IMR-90 (cell line): ENCODE measurements around the gene GRIK1. TPM values are rescaled to one million over a fixed set of nuclear protein-coding genes. Genes with fewer than 3 reads are reported as not detected.

Source experiments
- ATAC-seq: fragments of 200-7000 bp; cut with Tn5 transposase; 2 replicates; pipeline ENCODE4 v1.9.1; 2020; ENCODE audit warnings: low read depth, mild to moderate bottlenecking, moderate library complexity
- BruUV-seq: library from RNA; stranded (reverse); fragments of 400-500 nt; replicated peaks from 2 replicates; lab custom pipeline; 2021; lab: Mats Ljungman, UMichigan
- CTCF ChIA-PET: fragments of 300-600 bp; formaldehyde crosslinking; extraction: SDS; loops from one replicate; lab custom pipeline; 2021; ENCODE audit warnings: antibody characterized with exemption; lab: Yijun Ruan, JAX
- POLR2A ChIA-PET: fragments of 300-600 bp; sonication (Branson Sonifier 250); formaldehyde crosslinking; loops from one replicate; lab custom pipeline; 2022; ENCODE audit warnings: antibody characterized with exemption; ENCODE audit not compliant: unreplicated experiment; lab: Charles Lee
- DNase-seq: peaks from one replicate; pipeline ENCODE4 v3.0.0; 2013
- H2AFZ ChIP-seq: replicated peaks from 2 replicates; pipeline ENCODE3; 2013; ENCODE audit warnings: low read length, mild to moderate bottlenecking; ENCODE audit not compliant: poor library complexity
- H2AK5ac ChIP-seq: 2 replicates; pipeline ENCODE4 v1.6.1; 2013; ENCODE audit warnings: low read depth, low read length, inconsistent platforms
- H2AK9ac ChIP-seq: replicated peaks from 2 replicates; pipeline ENCODE3; 2013; ENCODE audit warnings: mild to moderate bottlenecking, low read depth, low read length, moderate library complexity; ENCODE audit not compliant: poor library complexity
- H2BK120ac ChIP-seq: 2 replicates; pipeline ENCODE4 v1.6.1; 2013; ENCODE audit warnings: low read depth, low read length, inconsistent platforms
- H2BK15ac ChIP-seq: 3 replicates; pipeline ENCODE4 v1.6.1; 2013; ENCODE audit warnings: low read depth, low read length, inconsistent platforms
- H2BK20ac ChIP-seq: 2 replicates; pipeline ENCODE4 v1.6.1; 2013; ENCODE audit warnings: low read depth, mild to moderate bottlenecking, inconsistent platforms, low read length, moderate library complexity
- H2BK5ac ChIP-seq: 2 replicates; pipeline ENCODE4 v1.6.1; 2013; ENCODE audit warnings: mild to moderate bottlenecking, low read depth, low read length, inconsistent platforms; ENCODE audit not compliant: poor library complexity, severe bottlenecking
- H3K14ac ChIP-seq: replicated peaks from 2 replicates; pipeline ENCODE4 v1.6.1; 2013; ENCODE audit warnings: low read depth, low read length, inconsistent platforms
- H3K18ac ChIP-seq: 2 replicates; pipeline ENCODE4 v1.6.1; 2013; ENCODE audit warnings: low read depth, low read length, control low read depth
- H3K23ac ChIP-seq: 2 replicates; pipeline ENCODE4 v1.6.1; 2013; ENCODE audit warnings: low read depth, low read length, inconsistent platforms
- H3K27ac ChIP-seq: 2 replicates; pipeline ENCODE4 v1.5.1; 2013; ENCODE audit warnings: mild to moderate bottlenecking, control low read depth, low read length; ENCODE audit not compliant: insufficient read depth
- H3K27me3 ChIP-seq: 2 replicates; pipeline ENCODE4 v1.6.1; 2013; ENCODE audit warnings: low read length; ENCODE audit not compliant: control insufficient read depth, insufficient read depth
- H3K36me3 ChIP-seq: 2 replicates; pipeline ENCODE4 v1.6.1; 2013; ENCODE audit warnings: low read length, mixed read lengths; ENCODE audit not compliant: control insufficient read depth, insufficient read depth
- H3K4ac ChIP-seq: 2 replicates; pipeline ENCODE4 v1.6.1; 2013; ENCODE audit warnings: low read depth, low read length, inconsistent platforms
- H3K4me1 ChIP-seq: 2 replicates; pipeline ENCODE4 v1.6.1; 2013; ENCODE audit warnings: low read length, mixed read lengths; ENCODE audit not compliant: control insufficient read depth, insufficient read depth
- H3K4me2 ChIP-seq: 2 replicates; pipeline ENCODE4 v1.6.1; 2013; ENCODE audit warnings: low read depth, mild to moderate bottlenecking, control low read depth, low read length, moderate library complexity
- H3K4me3 ChIP-seq: 2 replicates; pipeline ENCODE4 v1.5.1; 2013; ENCODE audit warnings: low read depth, mild to moderate bottlenecking, control low read depth, low read length, moderate library complexity; ENCODE audit not compliant: insufficient read depth
- H3K56ac ChIP-seq: 2 replicates; pipeline ENCODE4 v1.6.1; 2013; ENCODE audit warnings: low read length, inconsistent platforms; ENCODE audit not compliant: insufficient read depth; ENCODE audit errors: extremely low read depth
- H3K79me1 ChIP-seq, 2 experiments: 2 replicates each; pipeline ENCODE4 v1.6.1; 2013; ENCODE audit warnings: low read length in 2 of 2, inconsistent platforms in 1 of 2, low read depth in 1 of 2
- H3K9ac ChIP-seq: 2 replicates; pipeline ENCODE4 v1.6.1; 2013; ENCODE audit warnings: low read depth, low read length, control low read depth
- H3K9me1 ChIP-seq: 2 replicates; pipeline ENCODE4 v1.6.1; 2013; ENCODE audit warnings: low read length, inconsistent platforms; ENCODE audit not compliant: insufficient read depth
- H3K9me3 ChIP-seq: 2 replicates; pipeline ENCODE4 v1.6.1; 2013; ENCODE audit warnings: low read length; ENCODE audit not compliant: control insufficient read depth, insufficient read depth
- H4K20me1 ChIP-seq: 2 replicates; pipeline ENCODE4 v1.6.1; 2013; ENCODE audit warnings: low read length, inconsistent platforms; ENCODE audit not compliant: insufficient read depth
- H4K5ac ChIP-seq: 2 replicates; pipeline ENCODE4 v1.6.1; 2013; ENCODE audit warnings: mild to moderate bottlenecking, low read depth, low read length, control low read depth
- H4K8ac ChIP-seq, 2 experiments: 2 replicates each; pipeline ENCODE4 v1.6.1; 2013; ENCODE audit warnings: low read depth in 2 of 2, low read length in 2 of 2, control low read depth in 1 of 2, inconsistent platforms in 1 of 2
- H4K91ac ChIP-seq: 2 replicates; pipeline ENCODE4 v1.6.1; 2013; ENCODE audit warnings: low read depth, low read length, inconsistent platforms; ENCODE audit not compliant: insufficient read depth
- BHLHE40 ChIP-seq: fragments of 150-350 bp; IDR thresholded peaks from 2 replicates; pipeline ENCODE4 v1.6.1; 2016; ENCODE audit warnings: mild to moderate bottlenecking, low read depth, low read length
- CEBPB ChIP-seq: IDR thresholded peaks from 2 replicates; pipeline ENCODE4 v1.6.1; 2012; ENCODE audit warnings: low read depth, low read length, improper control_type of control experiment
- CHD1 ChIP-seq: IDR thresholded peaks from 2 replicates; pipeline ENCODE4 v1.6.1; 2012; ENCODE audit warnings: low read depth, low read length, improper control_type of control experiment
- CTCF ChIP-seq: conservative IDR thresholded peaks from 2 replicates; pipeline ENCODE4 v1.5.1; 2012; ENCODE audit warnings: mild to moderate bottlenecking, low read depth, low read length, improper control_type of control experiment
- ELK1 ChIP-seq: fragments of 150-350 bp; IDR thresholded peaks from 2 replicates; pipeline ENCODE4 v1.6.1; 2016; ENCODE audit warnings: low read depth, mild to moderate bottlenecking, low read length, moderate library complexity, borderline replicate concordance
- FOS ChIP-seq: fragments of 150-350 bp; IDR thresholded peaks from 2 replicates; pipeline ENCODE4 v1.6.1; 2016; ENCODE audit warnings: low read depth, low read length
- MAFK ChIP-seq: IDR thresholded peaks from 2 replicates; pipeline ENCODE4 v1.6.1; 2012; ENCODE audit warnings: low read depth, low read length, improper control_type of control experiment
- MAZ ChIP-seq: IDR thresholded peaks from 2 replicates; pipeline ENCODE4 v1.6.1; 2012; ENCODE audit warnings: low read depth, mild to moderate bottlenecking, low read length, improper control_type of control experiment, moderate library complexity, borderline replicate concordance
- MXI1 ChIP-seq: IDR thresholded peaks from 2 replicates; pipeline ENCODE4 v1.6.1; 2012; ENCODE audit warnings: low read depth, mild to moderate bottlenecking, low read length, moderate library complexity, borderline replicate concordance
- NFE2L2 ChIP-seq: fragments of 150-350 bp; IDR thresholded peaks from 2 replicates; pipeline ENCODE4 v1.6.1; 2016; ENCODE audit warnings: low read depth, mild to moderate bottlenecking, low read length
- POLR2A ChIP-seq: IDR thresholded peaks from 2 replicates; pipeline ENCODE4 v1.6.1; 2012; ENCODE audit warnings: mild to moderate bottlenecking, low read depth, low read length
- RAD21 ChIP-seq: IDR thresholded peaks from 2 replicates; pipeline ENCODE4 v1.6.1; 2012; ENCODE audit warnings: low read length, improper control_type of control experiment
- RCOR1 ChIP-seq: IDR thresholded peaks from 2 replicates; pipeline ENCODE4 v1.6.1; 2012; ENCODE audit warnings: mild to moderate bottlenecking, low read length, improper control_type of control experiment; ENCODE audit not compliant: insufficient replicate concordance
- RFX5 ChIP-seq: IDR thresholded peaks from 2 replicates; pipeline ENCODE4 v1.8.0; 2012; ENCODE audit warnings: low read depth, mild to moderate bottlenecking, low read length, moderate library complexity
- SMC3 ChIP-seq: fragments of 150-350 bp; IDR thresholded peaks from 2 replicates; pipeline ENCODE4 v1.6.1; 2016; ENCODE audit warnings: low read depth, mild to moderate bottlenecking, antibody characterized with exemption, low read length, moderate library complexity
- USF2 ChIP-seq: fragments of 150-350 bp; IDR thresholded peaks from 2 replicates; pipeline ENCODE4 v1.6.1; 2017; ENCODE audit warnings: mild to moderate bottlenecking, antibody characterized with exemption, low read length, low read depth
- WGBS, 2 experiments: methylation state at CpG; one replicate each; pipeline versions ENCODE4 v1.1.5 to v1.1.7; 2013; ENCODE audit warnings: missing lambda C conversion rate in 2 of 2; ENCODE audit not compliant: insufficient read length in 1 of 2; ENCODE audit errors: extremely low coverage in 2 of 2; 5-methylcytosine and 5-hydroxymethylcytosine counted together
- dilution Hi-C: fragments of 300-500 bp; cut with HindIII; formaldehyde crosslinking; loops from one replicate; pipeline ENCODE4 v1.14.3; 2018; ENCODE audit warnings: low sequenced_read_pairs; ENCODE audit not compliant: unreplicated experiment
- in situ Hi-C: fragments of 300-500 bp; cut with MboI; formaldehyde crosslinking; loops from 3 replicates; pipeline ENCODE4 v1.14.3; 2019; ENCODE audit warnings: low sequenced_read_pairs, inconsistent platforms, mixed read lengths
- intact Hi-C: fragments of 100-400 bp; cut with micrococcal nuclease; formaldehyde crosslinking; loops from 2 replicates; pipeline ENCODE4 v1.10.0; 2022
- polyA plus RNA-seq, 3 experiments: library from polyadenylated mRNA; depleted of rRNA; stranded (reverse); fragments of >200 nt; gene quantifications; 2 replicates each; pipeline ENCODE4 v1.2.3, GENCODE V29; 2012; ENCODE audit warnings: low replicate concordance in 1 of 3
- total RNA-seq: library from RNA; depleted of rRNA; stranded (reverse); fragments of >200 nt; gene quantifications from 2 replicates; pipeline ENCODE4 v1.2.3, GENCODE V29; 2012

Gene GRIK1
- total and polyA plus RNA-seq, 2 of the 4 experiments (the other 2 are of a cell fraction): not detected

GRCh38 chr21:29914326-29914725 is 25.5 kb downstream of the GRIK1 start:
- Histone ChIP-seq H3K27me3 (no peaks in the 10 kb centered on the region), H3K27ac (no peak overlapping the region), H3K4me1 (no peaks in the 10 kb centered on the region), H4K8ac (no peak overlapping the region), H3K4ac (no peak overlapping the region), H3K9me3 (no peaks in the 10 kb centered on the region), H2AFZ (no peak overlapping the region), H3K18ac (no peak overlapping the region), H3K56ac (no peak overlapping the region), H3K4me3 (no peak overlapping the region), H3K9me1 (no peaks in the 10 kb centered on the region), H3K14ac (no peak overlapping the region), H2AK9ac (no peak overlapping the region), H2BK120ac (no peak overlapping the region), H3K79me1 (no peaks in the 10 kb centered on the region), H4K91ac (no peak overlapping the region), H2AK5ac (no peak overlapping the region), H3K36me3 (no peaks in the 10 kb centered on the region), H4K5ac (no peak overlapping the region), H2BK15ac (no peak overlapping the region), H2BK5ac (no peak overlapping the region), H4K20me1 (no peaks in the 10 kb centered on the region), H3K4me2 (no peak overlapping the region), H3K9ac (no peak overlapping the region), H2BK20ac (no peak overlapping the region), H3K23ac (no peak overlapping the region)
- intact Hi-C loops: no loop called here
- BruUV-seq: no TSS peak
- no peak for TF ChIP-seq MAZ
- TF ChIP-seq FOS: no peak
- TF ChIP-seq RAD21: no peak
- no peak for TF ChIP-seq MXI1
- TF ChIP-seq MAFK: no peak
- TF ChIP-seq RCOR1: no peak
- no peak for TF ChIP-seq CTCF
- TF ChIP-seq SMC3: no peak
- no peak for TF ChIP-seq BHLHE40
- no peak for TF ChIP-seq USF2
- TF ChIP-seq POLR2A: no peak
- no peak for TF ChIP-seq CEBPB
- no peak for TF ChIP-seq ELK1
- no peak for TF ChIP-seq CHD1
- TF ChIP-seq RFX5: no peak
- no peak for TF ChIP-seq NFE2L2
- dilution Hi-C loops: no loop called here
- no peak for DNase-seq
- ChIA-PET CTCF (no interaction called here), POLR2A (no interaction called here)
- in situ Hi-C loops: no loop called here
- ATAC-seq: no peak
- WGBS, 2 experiments: no CpG with 5 or more reads among the region's 2 CpGs
